ENCODE results near the gene PARD3B.

GRCh38 chr2:205148755-205149154 is 603.5 kb downstream of the PARD3B start:
- TF ChIP-seq, protein P1, sequence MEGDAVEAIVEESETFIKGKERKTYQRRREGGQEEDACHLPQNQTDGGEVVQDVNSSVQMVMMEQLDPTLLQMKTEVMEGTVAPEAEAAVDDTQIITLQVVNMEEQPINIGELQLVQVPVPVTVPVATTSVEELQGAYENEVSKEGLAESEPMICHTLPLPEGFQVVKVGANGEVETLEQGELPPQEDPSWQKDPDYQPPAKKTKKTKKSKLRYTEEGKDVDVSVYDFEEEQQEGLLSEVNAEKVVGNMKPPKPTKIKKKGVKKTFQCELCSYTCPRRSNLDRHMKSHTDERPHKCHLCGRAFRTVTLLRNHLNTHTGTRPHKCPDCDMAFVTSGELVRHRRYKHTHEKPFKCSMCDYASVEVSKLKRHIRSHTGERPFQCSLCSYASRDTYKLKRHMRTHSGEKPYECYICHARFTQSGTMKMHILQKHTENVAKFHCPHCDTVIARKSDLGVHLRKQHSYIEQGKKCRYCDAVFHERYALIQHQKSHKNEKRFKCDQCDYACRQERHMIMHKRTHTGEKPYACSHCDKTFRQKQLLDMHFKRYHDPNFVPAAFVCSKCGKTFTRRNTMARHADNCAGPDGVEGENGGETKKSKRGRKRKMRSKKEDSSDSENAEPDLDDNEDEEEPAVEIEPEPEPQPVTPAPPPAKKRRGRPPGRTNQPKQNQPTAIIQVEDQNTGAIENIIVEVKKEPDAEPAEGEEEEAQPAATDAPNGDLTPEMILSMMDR (IDR thresholded peaks at IDR 0.05) = no peak
- no peak for TF ChIP-seq POLR2A (IDR thresholded peaks at IDR 0.05)
